ENCODE measurements around the gene PLIN3. TPM values are rescaled to one million over a fixed set of nuclear protein-coding genes. Genes with fewer than 3 reads are reported as not detected.
"Not testable (repeated sequence)": the region's sequence is repeated elsewhere in the genome, so short reads cannot be mapped to it uniquely, and the experiment has no call there.

Gene PLIN3
- total RNA-seq, 8 experiments from 2014 or later, result 6.9 to 154 (median 22.1) TPM

GRCh38 chr19:4792866-4793195, 74.6 kb downstream of the PLIN3 start:
- 82 to 100% (median 93%) methylated on average over 1 to 18 of the region's 24 CpGs; no CpG with 5 or more reads in 5 of the 10 experiments for WGBS, 10 experiments
- not testable (repeated sequence) for ATAC-seq (replicated peaks in 6 of 8); H3K4me1 ChIP-seq (replicated peaks in 1 of 2); H3K27ac ChIP-seq
- H3K4me3 ChIP-seq, result peak overlapping the region; percentile 67 to 94 (median 77)
- in situ Hi-C loops (cut with MboI; ENCODE audit: low pct_unique_long_range_greater_than_20kb in 2 of 9, low sequenced_read_pairs in 9 of 9, unreplicated experiment in 9 of 9), result loop anchor here in 2 of 9 experiments (10.0 kb wide), 1 partner anchor 58 kb away; no protein-coding TSS in a partner anchor

GRCh38 chr19:4792019-4792865, 75.2 kb downstream of the PLIN3 start:
- not testable (repeated sequence) for ATAC-seq (replicated peaks in 6 of 8); H3K4me1 ChIP-seq (replicated peaks in 1 of 2)
- H3K4me3 ChIP-seq, result peak overlapping the region; percentile 67 to 94 (median 77)
- in situ Hi-C loops (cut with MboI; ENCODE audit: low pct_unique_long_range_greater_than_20kb in 2 of 9, low sequenced_read_pairs in 9 of 9, unreplicated experiment in 9 of 9), result loop anchor here in 2 of 9 experiments (10.0 kb wide), 1 partner anchor 57 kb away; no protein-coding TSS in a partner anchor
- 0 to 27% (median 0%) methylated on average over 2 to 3 of the region's 75 CpGs; no CpG with 5 or more reads in 7 of the 10 experiments for WGBS, 10 experiments
- peak overlapping the region; percentile 86 to 98 for H3K27ac ChIP-seq

GRCh38 chr19:4791183-4792018, 76.1 kb downstream of the PLIN3 start, which contains the start of gene FEM1A:
Gene FEM1A, plus strand, starts transcription at chr19:4791734. Its CDS starts 121 bp downstream, at chr19:4791855.
- peak within 1 kb of the TSS; percentile 67 to 94 (median 77) for H3K4me3 ChIP-seq
- WGBS, 10 experiments, result 0 to 2% (median 1%) methylated on average over 7 to 52 of the region's 80 CpGs; no CpG with 5 or more reads in 3 of the 10 experiments
- peaks cover 6 to 8% of the 10 kb centered on the region in 2 donors for H3K4me1 ChIP-seq (replicated peaks in 1 of 2)
- peak; percentile 94 to 97 (median 96) for ATAC-seq (replicated peaks in 6 of 8)
- in situ Hi-C loops (cut with MboI; ENCODE audit: low pct_unique_long_range_greater_than_20kb in 2 of 9, low sequenced_read_pairs in 9 of 9, unreplicated experiment in 9 of 9), result loop anchor here in 2 of 9 experiments (10.0 kb wide), 1 partner anchor 57 kb away; no protein-coding TSS in a partner anchor
- peak within 1 kb of the TSS; percentile 86 to 98 for H3K27ac ChIP-seq

Other genes starting within 250 kb of the PLIN3 start
- 1 to 10 TPM in 7 of 8 experiments, under 1 TPM in 1; 0.61 to 5.7 (median 2.6) TPM for gene TNFAIP8L1, start 228.2 kb downstream of the PLIN3 start, total RNA-seq
- 100 to 1,000 TPM in 1 of 8 experiments, 10 to 100 TPM in 7; 46.4 to 111 (median 69.0) TPM for gene MYDGF, start 197.3 kb downstream of the PLIN3 start, total RNA-seq
- gene DPP9, start 143.8 kb downstream of the PLIN3 start, total RNA-seq, result 10 to 100 TPM; 12.5 to 49.3 (median 21.2) TPM
- gene FEM1A, start 75.9 kb downstream of the PLIN3 start, total RNA-seq, result 1 to 10 TPM; 1.6 to 5.3 (median 2.9) TPM
- 1 to 10 TPM in 3 of 8 experiments, under 1 TPM in 5; 0.11 to 7.0 (median 0.72) TPM for gene TICAM1, start 36.0 kb downstream of the PLIN3 start, total RNA-seq
- under 1 TPM in 2 of 8 experiments, not detected in 6; 0.22 to 0.33 TPM for gene ARRDC5, start 35.2 kb upstream of the PLIN3 start, total RNA-seq
- gene UHRF1, start 41.8 kb upstream of the PLIN3 start, total RNA-seq, result 10 to 100 TPM in 3 of 8 experiments, 1 to 10 TPM in 5; 1.4 to 62.9 (median 5.1) TPM
- 10 to 100 TPM; 15.7 to 48.0 (median 33.0) TPM for gene KDM4B, start 101.4 kb upstream of the PLIN3 start, total RNA-seq